Keratinocyte (primary cell): ENCODE results near the gene C14orf93.

ENCODE experiments used
- CTCF ChIP-seq, 3 experiments: IDR thresholded peaks in 1 of 3; conservative IDR thresholded peaks in 1 of 3; optimal IDR thresholded peaks in 1 of 3; 2 replicates in 2 of 3; 3 replicates in 1 of 3; pipeline versions ENCODE3 to v1.5.1; 2011; ENCODE audit warnings: low read length in 3 of 3, mild to moderate bottlenecking in 3 of 3, moderate library complexity in 2 of 3, control low read depth in 1 of 3, inconsistent platforms in 1 of 3; ENCODE audit not compliant: insufficient read depth in 2 of 3; ENCODE audit errors: extremely low read depth in 1 of 3
- EZH2 ChIP-seq: IDR thresholded peaks from one replicate; pipeline ENCODE4 v1.6.1; 2012; ENCODE audit warnings: inconsistent platforms, mild to moderate bottlenecking, low read length, moderate library complexity

- TF ChIP-seq EZH2 (no peak), CTCF (optimal IDR thresholded peaks at IDR 0.05 in 1 of 3, IDR thresholded peaks at IDR 0.05 in 1 of 3, conservative IDR thresholded peaks at IDR 0.05 in 1 of 3; ENCODE audit: extremely low read depth in 1 of 3, insufficient read depth in 2 of 3, low read length in 3 of 3) (no peak)
Measured at GRCh38 chr14:22998329-22999012, 11.5 kb downstream of the C14orf93 start.
